GM12878 (cell line): ENCODE data around the gene NUDCD2. TPM values are rescaled to one million over a fixed set of nuclear protein-coding genes. Genes with fewer than 3 reads are reported as not detected.
A peak's percentile ranks its signal among the peaks of the same experiment; 100 is the strongest.

ENCODE experiments used
- ATAC-seq: fragments of 200-7000 bp; cut with Tn5 transposase; 3 replicates; pipeline ENCODE4 v1.9.1; 2020; ENCODE audit warnings: mild to moderate bottlenecking, moderate library complexity
- BruUV-seq: library from RNA; stranded (reverse); fragments of 400-500 nt; replicated peaks from 2 replicates; lab custom pipeline; 2021; lab: Mats Ljungman, UMichigan
- CTCF ChIA-PET: fragments of 300-600 bp; sonication (Branson Sonifier 250); formaldehyde crosslinking; extraction: SDS; loops from one replicate; lab custom pipeline; 2021; ENCODE audit warnings: inconsistent platforms; lab: Yijun Ruan, JAX
- POLR2A ChIA-PET: fragments of 350-600 bp; formaldehyde crosslinking; extraction: SDS; loops from one replicate; lab custom pipeline; 2021; ENCODE audit warnings: inconsistent platforms; lab: Charles Lee
- RAD21 ChIA-PET: fragments of 300-600 bp; sonication (Branson Sonifier 250); formaldehyde crosslinking; loops from one replicate; lab custom pipeline; 2023; ENCODE audit warnings: antibody characterized with exemption; ENCODE audit not compliant: unreplicated experiment; lab: Charles Lee
- SMC1A ChIA-PET: fragments of 300-600 bp; sonication (Branson Sonifier 250); formaldehyde crosslinking; loops from one replicate; lab custom pipeline; 2023; ENCODE audit not compliant: unreplicated experiment, uncharacterized antibody; lab: Charles Lee
- DNase-seq: peaks from one replicate; pipeline ENCODE4 v3.0.0-alpha.2; 2011; ENCODE audit warnings: low read depth, low spot score
- FAIRE-seq: peaks from 3 replicates; lab custom pipeline; 2011; peaks lifted over from hg19 to GRCh38; lab: Jason Lieb, UNC
- H2AFZ ChIP-seq: 2 replicates; pipeline ENCODE4 v1.6.0; 2011; ENCODE audit warnings: low read depth, low read length, control low read depth; ENCODE audit not compliant: control insufficient read depth
- H3K27ac ChIP-seq: 2 replicates; pipeline ENCODE4 v1.5.1; 2011; ENCODE audit warnings: control low read depth; ENCODE audit not compliant: control insufficient read depth, insufficient read depth
- H3K27me3 ChIP-seq, 2 experiments: replicated peaks in 1 of 2; 2 replicates each; pipeline versions ENCODE4 v1.6.0 to v1.6.1; 2011; ENCODE audit warnings: low read length in 1 of 2; ENCODE audit not compliant: control insufficient read depth in 2 of 2, insufficient read depth in 2 of 2
- H3K36me3 ChIP-seq, 2 experiments: 2 replicates each; pipeline ENCODE4 v1.5.1; 2011; ENCODE audit warnings: low read length in 1 of 2; ENCODE audit not compliant: control insufficient read depth in 2 of 2, insufficient read depth in 2 of 2
- H3K4me1 ChIP-seq: 2 replicates; pipeline ENCODE4 v1.6.1; 2011; ENCODE audit warnings: mild to moderate bottlenecking, low read length, moderate library complexity, mixed read lengths; ENCODE audit not compliant: control insufficient read depth, insufficient read depth
- H3K4me2 ChIP-seq: 2 replicates; pipeline ENCODE4 v1.6.0; 2011; ENCODE audit warnings: control low read depth; ENCODE audit not compliant: control insufficient read depth, insufficient read depth
- H3K4me3 ChIP-seq: fragments of 200-600 bp; sonication (generic); 2 replicates; pipeline ENCODE4 v1.5.1; 2016
- H3K79me2 ChIP-seq: 2 replicates; pipeline ENCODE4 v1.6.0; 2011; ENCODE audit warnings: low read length; ENCODE audit not compliant: control insufficient read depth, insufficient read depth
- H3K9ac ChIP-seq: 2 replicates; pipeline ENCODE4 v1.8.0; 2011; ENCODE audit warnings: low read length, control low read depth, mixed read lengths; ENCODE audit not compliant: control insufficient read depth, insufficient read depth
- H3K9me3 ChIP-seq: replicated peaks from 3 replicates; pipeline ENCODE4 v1.5.1; 2011; ENCODE audit warnings: mild to moderate bottlenecking, low read length; ENCODE audit not compliant: control insufficient read depth, insufficient read depth
- H4K20me1 ChIP-seq: 2 replicates; pipeline ENCODE4 v1.6.0; 2011; ENCODE audit not compliant: control insufficient read depth, insufficient read depth
- ASH2L ChIP-seq: fragments of 300-600, 200-600 bp; sonication (generic); IDR thresholded peaks from 2 replicates; pipeline ENCODE4 v1.6.1; 2017; ENCODE audit warnings: low read depth, mild to moderate bottlenecking, borderline replicate concordance
- FOXM1 ChIP-seq: IDR thresholded peaks from 2 replicates; pipeline ENCODE4 v1.6.1; 2012; ENCODE audit warnings: low read depth, mild to moderate bottlenecking, inconsistent platforms, low read length, moderate library complexity
- PAX8 ChIP-seq: fragments of 450-650 bp; IDR thresholded peaks from 2 replicates; pipeline ENCODE4 v1.6.1; 2017; ENCODE audit warnings: mild to moderate bottlenecking, moderate library complexity
- PML ChIP-seq: IDR thresholded peaks from 2 replicates; pipeline ENCODE4 v1.6.1; 2012; ENCODE audit warnings: low read length, inconsistent platforms
- SMAD5 ChIP-seq: IDR thresholded peaks from 2 replicates; pipeline ENCODE4 v1.6.1; 2016; ENCODE audit warnings: antibody characterized with exemption, low read depth
- WGBS: methylation state at CpG from one replicate; pipeline ENCODE4 v1.1.6; 2016; ENCODE audit warnings: low lambda C conversion rate; ENCODE audit not compliant: insufficient replicate concordance, insufficient coverage; ENCODE audit errors: missing lambda C conversion rate; 5-methylcytosine and 5-hydroxymethylcytosine counted together
- in situ Hi-C: fragments of 300-500 bp; cut with MboI; formaldehyde crosslinking; loops from 9 replicates; pipeline ENCODE4 v1.14.3; 2018; ENCODE audit warnings: mixed read lengths
- intact Hi-C: fragments of 100-400 bp; cut with micrococcal nuclease; formaldehyde crosslinking; loops from one replicate; pipeline ENCODE4 v1.14.2; 2022; ENCODE audit not compliant: unreplicated experiment
- polyA plus RNA-seq, 11 experiments: library from polyadenylated mRNA; depleted of rRNA in 4 of 11; unstranded in 6 of 11; stranded (reverse) in 5 of 11; fragments of >200 nt; fragmentation: Nextera tagmentation in 4 of 11; fragmentation: Illumina TruSeq in 1 of 11; extraction: Ambion mirVana in 4 of 11; extraction: Trizol in 1 of 11; gene quantifications; 1 replicate in 1 of 11; 2 replicates in 10 of 11; pipeline versions ENCODE4 v1.2.1 to v1.2.3, GENCODE V29; 2011 to 2016; ENCODE audit warnings: inconsistent platforms in 2 of 11, missing spikeins in 2 of 11, low read depth in 1 of 11
- total RNA-seq, 4 experiments: library from RNA; depleted of rRNA in 3 of 4; stranded (reverse); fragments of >200 nt in 3 of 4; fragmentation: Illumina TruSeq in 1 of 4; extraction: Trizol in 1 of 4; gene quantifications; 2 replicates each; pipeline versions ENCODE4 v1.2.1 to v1.2.3, GENCODE V29; 2013 to 2021
- TF ChIP-seq, protein P1 (sequence below): fragments of 450-650 bp; IDR thresholded peaks from 2 replicates; pipeline ENCODE4 v1.6.1; 2018; ENCODE audit warnings: mild to moderate bottlenecking, low read depth, moderate library complexity; ENCODE audit not compliant: partially characterized antibody
- TF ChIP-seq, protein P2 (sequence below): IDR thresholded peaks from 2 replicates; pipeline ENCODE4 v1.6.1; 2011; ENCODE audit warnings: borderline replicate concordance, low read depth, mild to moderate bottlenecking, moderate library complexity, mixed read lengths, low read length; ENCODE audit not compliant: insufficient read depth; ENCODE audit errors: extremely low read length

NUDCD2 gene
- total and polyA plus RNA-seq, 10 of the 15 experiments (the other 5 are each of a cell fraction or from before 2014, with no cell fraction given) = 9.1 to 133 (median 24.6) TPM

DNA sequence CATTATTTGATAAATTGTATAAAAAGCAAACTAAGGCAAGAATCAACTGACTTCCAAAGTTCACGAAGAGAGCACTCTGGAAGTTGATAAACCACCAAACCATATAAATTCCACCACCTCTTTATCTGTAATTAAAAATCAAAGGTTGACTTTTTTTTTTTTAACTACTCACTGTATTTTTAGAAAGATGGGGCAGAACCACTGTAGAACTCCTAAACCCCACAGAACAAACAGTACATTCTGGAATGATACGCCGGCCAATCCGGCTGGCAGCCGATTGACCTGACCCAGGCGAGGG is 22.9 kb downstream of the NUDCD2 start:
- H3K4me3 ChIP-seq = peak overlapping the region; percentile 27
- ChIA-PET CTCF (interaction anchor here (7.6 kb wide), 1 partner anchor 22 kb away, joined by 74 read pairs; the partner anchor contains the start of genes HMMR and NUDCD2), RAD21 (interaction anchor here (1.5 to 6.4 kb wide), 3 partner anchors 23 to 68 kb away, joined by 6 to 78 read pairs (median 8); partner anchors contain the start of genes HMMR, MAT2B and NUDCD2), SMC1A (interaction anchor here (1.5 kb wide), 1 partner anchor 29 kb away, joined by 6 read pairs; no protein-coding TSS in a partner anchor), POLR2A (interaction anchor here (1.2 to 7.3 kb wide), 3 partner anchors 21 to 69 kb away, joined by 4 to 181 read pairs (median 4); partner anchors contain the start of genes HMMR, MAT2B and NUDCD2)
- in situ Hi-C loops = loop anchor here (5.0 kb wide), 1 partner anchor 345 kb away; no protein-coding TSS in a partner anchor
- H3K36me3 ChIP-seq = 0 out of 4 replicates have a peak, but pooled peaks cover 0 to 2% of the 10 kb centered on the region in 2 experiments
- H3K27me3 ChIP-seq = no peaks in the 10 kb centered on the region
- H3K79me2 ChIP-seq = peaks cover 36% of the 10 kb centered on the region
- intact Hi-C loops = loop anchor here (1.0 kb wide), 2 partner anchors 23 to 68 kb away; partner anchors contain the start of genes HMMR, MAT2B and NUDCD2
- FAIRE-seq = no peak
- 0% methylated on average over 6 of the region's 6 CpGs for WGBS
- no peak for ATAC-seq
- H3K9me3 ChIP-seq = no peaks in the 10 kb centered on the region
- no peaks in the 10 kb centered on the region for H4K20me1 ChIP-seq
- peak overlapping the region; percentile 87 for H2AFZ ChIP-seq
- H3K4me1 ChIP-seq = no peaks in the 10 kb centered on the region; the same call in 1 of the 2 replicates
- TF ChIP-seq FOXM1 = 0 out of 2 replicates have a peak, but pooled peaks have one; percentile 13
- TF ChIP-seq, protein P1, sequence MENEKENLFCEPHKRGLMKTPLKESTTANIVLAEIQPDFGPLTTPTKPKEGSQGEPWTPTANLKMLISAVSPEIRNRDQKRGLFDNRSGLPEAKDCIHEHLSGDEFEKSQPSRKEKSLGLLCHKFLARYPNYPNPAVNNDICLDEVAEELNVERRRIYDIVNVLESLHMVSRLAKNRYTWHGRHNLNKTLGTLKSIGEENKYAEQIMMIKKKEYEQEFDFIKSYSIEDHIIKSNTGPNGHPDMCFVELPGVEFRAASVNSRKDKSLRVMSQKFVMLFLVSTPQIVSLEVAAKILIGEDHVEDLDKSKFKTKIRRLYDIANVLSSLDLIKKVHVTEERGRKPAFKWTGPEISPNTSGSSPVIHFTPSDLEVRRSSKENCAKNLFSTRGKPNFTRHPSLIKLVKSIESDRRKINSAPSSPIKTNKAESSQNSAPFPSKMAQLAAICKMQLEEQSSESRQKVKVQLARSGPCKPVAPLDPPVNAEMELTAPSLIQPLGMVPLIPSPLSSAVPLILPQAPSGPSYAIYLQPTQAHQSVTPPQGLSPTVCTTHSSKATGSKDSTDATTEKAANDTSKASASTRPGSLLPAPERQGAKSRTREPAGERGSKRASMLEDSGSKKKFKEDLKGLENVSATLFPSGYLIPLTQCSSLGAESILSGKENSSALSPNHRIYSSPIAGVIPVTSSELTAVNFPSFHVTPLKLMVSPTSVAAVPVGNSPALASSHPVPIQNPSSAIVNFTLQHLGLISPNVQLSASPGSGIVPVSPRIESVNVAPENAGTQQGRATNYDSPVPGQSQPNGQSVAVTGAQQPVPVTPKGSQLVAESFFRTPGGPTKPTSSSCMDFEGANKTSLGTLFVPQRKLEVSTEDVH = peak; percentile 40
- peak; percentile 77 for TF ChIP-seq PML
- 0 out of 2 replicates have a peak, but pooled peaks have one; percentile 71 for TF ChIP-seq SMAD5
- no peak for TF ChIP-seq ASH2L
- TF ChIP-seq, protein P2, sequence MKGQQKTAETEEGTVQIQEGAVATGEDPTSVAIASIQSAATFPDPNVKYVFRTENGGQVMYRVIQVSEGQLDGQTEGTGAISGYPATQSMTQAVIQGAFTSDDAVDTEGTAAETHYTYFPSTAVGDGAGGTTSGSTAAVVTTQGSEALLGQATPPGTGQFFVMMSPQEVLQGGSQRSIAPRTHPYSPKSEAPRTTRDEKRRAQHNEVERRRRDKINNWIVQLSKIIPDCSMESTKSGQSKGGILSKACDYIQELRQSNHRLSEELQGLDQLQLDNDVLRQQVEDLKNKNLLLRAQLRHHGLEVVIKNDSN = no peak
- peak; percentile 61; the same call in 1 of the 2 replicates for TF ChIP-seq PAX8
- no peak for DNase-seq
- H3K27ac ChIP-seq = peak overlapping the region; percentile 73
- BruUV-seq = no TSS peak
- H3K4me2 ChIP-seq = peak overlapping the region; percentile 80
- H3K9ac ChIP-seq = peak overlapping the region; percentile 63
